GM19395 (cell line): Measurements from ENCODE around the gene RBM26.
"Not testable (repeated sequence)": the region's sequence is repeated elsewhere in the genome, so short reads cannot be mapped to it uniquely, and the experiment has no call there.

ENCODE experiments used
- ATAC-seq: cut with Tn5 transposase; IDR thresholded peaks from one replicate; pipeline ENCODE4 v1.9.1; 2021; ENCODE audit warnings: mild to moderate bottlenecking, moderate library complexity; ENCODE audit not compliant: unreplicated experiment

The RBM26 gene

GRCh38 chr13:79282976-79283375 lies 123.1 kb downstream of the RBM26 start:
- no peak for ATAC-seq

- no peak for ATAC-seq
These were observed 123.5 kb downstream of the RBM26 start for GRCh38 chr13:79282508-79282907.

GRCh38 chr13:79281339-79281747 lies 124.7 kb downstream of the RBM26 start:
- ATAC-seq: no peak

- not testable (repeated sequence) for ATAC-seq
These were observed 126.3 kb downstream of the RBM26 start for GRCh38 chr13:79279735-79280134.

- ATAC-seq: no peak
These were observed 133.0 kb downstream of the RBM26 start for GRCh38 chr13:79273045-79273444.

- ATAC-seq: no peak
These were observed 134.4 kb downstream of the RBM26 start for GRCh38 chr13:79271616-79272015.

- no peak for ATAC-seq
These were observed 135.2 kb downstream of the RBM26 start for GRCh38 chr13:79270859-79271258.
